AG09309 (cell line): Measurements from ENCODE around the gene POLR2J3.
A peak's percentile ranks its signal among the peaks of the same experiment; 100 is the strongest.
"Not testable (repeated sequence)": the region's sequence is repeated elsewhere in the genome, so short reads cannot be mapped to it uniquely, and the experiment has no call there.

Source experiments
- DNase-seq: peaks from one replicate; pipeline ENCODE4 v3.0.0-alpha.2; 2010; ENCODE audit warnings: low read depth
- H3K4me3 ChIP-seq: 2 replicates; pipeline ENCODE4 v1.5.1; 2011; ENCODE audit warnings: mild to moderate bottlenecking, low read depth, low read length, moderate library complexity; ENCODE audit not compliant: control insufficient read depth
- CTCF ChIP-seq: IDR thresholded peaks from 2 replicates; pipeline ENCODE4 v1.5.1; 2011; ENCODE audit warnings: mild to moderate bottlenecking, low read depth, low read length, inconsistent platforms; ENCODE audit not compliant: insufficient read depth, control insufficient read depth; ENCODE audit errors: missing control alignments

The POLR2J3 gene

GRCh38 chr7:102572261-102573239 is at the start of gene POLR2J3:
POLR2J3 (minus strand) TSS chr7:102572583; CDS start chr7:102572521, 62 bp downstream.
- peak within 1 kb of the TSS; percentile 45 for H3K4me3 ChIP-seq
- TF ChIP-seq CTCF: peak; percentile 45
- peak; percentile 45 for DNase-seq

DNA sequence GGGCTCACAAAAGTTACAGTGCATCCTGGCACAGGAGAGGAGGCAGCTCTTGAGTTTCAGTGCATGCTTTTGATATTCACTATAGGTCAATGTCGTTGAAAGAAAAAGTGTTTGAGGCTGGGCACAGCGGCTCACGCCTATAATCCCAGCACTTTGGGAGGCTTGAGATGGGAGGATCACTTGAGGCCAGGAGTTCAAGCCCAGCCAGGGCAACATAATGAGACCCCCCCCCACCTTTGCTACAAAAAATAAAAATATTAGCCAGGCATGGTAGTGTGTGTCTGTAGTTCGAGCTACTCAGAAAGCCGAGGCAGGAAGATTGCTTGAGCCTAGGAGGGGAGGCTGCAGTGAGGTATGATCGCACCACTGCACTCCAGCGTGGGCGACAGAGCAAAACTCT is 45.7 kb upstream of the POLR2J3 start:
- not testable (repeated sequence) for H3K4me3 ChIP-seq, DNase-seq

- not testable (repeated sequence) for DNase-seq
- H3K4me3 ChIP-seq: peak within 1 kb of the TSS; percentile 35
Measured at GRCh38 chr7:102616507-102617125, 44.2 kb upstream of the POLR2J3 start, which contains the start of gene RASA4. RASA4 (minus strand) TSS chr7:102616756; CDS start chr7:102616689, 67 bp downstream.

GRCh38 chr7:102615930-102616329 is 43.5 kb upstream of the POLR2J3 start:
- DNase-seq, H3K4me3 ChIP-seq: not testable (repeated sequence)

DNA sequence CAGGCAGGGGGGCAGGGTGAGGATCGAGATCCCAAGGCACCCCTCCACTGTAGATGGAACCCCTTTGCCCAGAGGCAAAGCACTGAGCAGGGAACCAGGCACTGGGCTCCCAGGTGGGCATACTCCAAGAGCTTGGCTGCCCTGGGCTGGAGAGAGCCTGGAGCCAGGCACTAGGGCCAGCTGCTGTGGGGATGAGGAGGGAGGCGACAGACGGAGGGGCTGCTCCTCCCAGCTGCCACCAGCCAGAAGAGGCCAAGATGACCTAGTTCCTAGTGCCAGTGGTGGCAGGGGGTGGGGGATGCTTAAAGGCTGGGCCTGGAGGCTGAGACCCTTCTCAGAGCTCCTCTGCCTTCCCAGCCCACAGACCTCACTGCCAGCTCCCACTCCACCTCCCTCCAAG is 42.5 kb upstream of the POLR2J3 start:
- not testable (repeated sequence) for DNase-seq, H3K4me3 ChIP-seq

DNA sequence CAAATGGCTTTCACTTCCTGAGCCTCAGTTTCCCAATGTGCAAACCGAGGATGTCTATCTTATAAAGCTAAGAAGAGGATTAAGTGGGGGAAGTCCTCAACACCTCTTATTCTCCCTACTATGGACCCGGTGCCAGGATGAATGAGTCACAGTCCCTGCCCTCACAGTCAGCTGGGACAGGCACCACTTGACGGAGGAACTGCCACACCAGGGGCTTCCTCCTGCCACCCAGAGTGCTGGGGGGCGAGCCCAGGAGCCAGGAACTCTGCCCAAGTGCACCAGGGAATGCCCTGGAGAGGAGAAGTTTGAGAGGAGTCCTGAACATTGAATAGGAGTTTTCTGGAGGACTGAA is 41.9 kb upstream of the POLR2J3 start:
- DNase-seq, H3K4me3 ChIP-seq: not testable (repeated sequence)

- not testable (repeated sequence) for H3K4me3 ChIP-seq, DNase-seq
Measured at GRCh38 chr7:102613575-102614345, 41.4 kb upstream of the POLR2J3 start.

- H3K4me3 ChIP-seq, DNase-seq: not testable (repeated sequence)
Measured at GRCh38 chr7:102611675-102612325, 39.4 kb upstream of the POLR2J3 start.

GRCh38 chr7:102611013-102611674 is 38.8 kb upstream of the POLR2J3 start:
- DNase-seq, H3K4me3 ChIP-seq: not testable (repeated sequence)

GRCh38 chr7:102610441-102610840 is 38.1 kb upstream of the POLR2J3 start:
- DNase-seq, H3K4me3 ChIP-seq: not testable (repeated sequence)

DNA sequence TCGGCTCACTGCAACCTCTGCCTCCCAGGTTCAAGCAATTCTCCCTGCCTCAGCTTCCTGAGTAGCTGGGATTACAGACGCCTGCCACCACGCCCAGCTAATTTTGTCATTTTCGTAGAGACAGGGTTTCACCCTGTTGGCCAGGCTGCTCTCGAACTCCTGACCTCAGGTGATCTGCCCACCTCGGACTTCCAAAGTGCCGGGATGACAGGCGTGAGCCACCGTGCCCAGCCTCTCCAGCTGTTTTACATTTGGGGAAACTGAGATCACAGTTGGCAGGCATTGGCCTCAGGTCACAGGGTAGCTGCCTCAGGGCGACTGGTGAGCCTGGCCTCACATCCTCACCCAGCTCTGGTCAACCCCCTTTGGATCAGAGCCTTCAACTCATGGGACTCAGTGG is 37.4 kb upstream of the POLR2J3 start:
- DNase-seq: not testable (repeated sequence)

GRCh38 chr7:102606848-102607247 is 34.5 kb upstream of the POLR2J3 start:
- not testable (repeated sequence) for H3K4me3 ChIP-seq, DNase-seq

More for the DNA sequence above, 37.4 kb upstream of the POLR2J3 start:
- H3K4me3 ChIP-seq: not testable (repeated sequence)

- H3K4me3 ChIP-seq, DNase-seq: not testable (repeated sequence)
Measured at GRCh38 chr7:102604431-102605145, 32.2 kb upstream of the POLR2J3 start.

DNA sequence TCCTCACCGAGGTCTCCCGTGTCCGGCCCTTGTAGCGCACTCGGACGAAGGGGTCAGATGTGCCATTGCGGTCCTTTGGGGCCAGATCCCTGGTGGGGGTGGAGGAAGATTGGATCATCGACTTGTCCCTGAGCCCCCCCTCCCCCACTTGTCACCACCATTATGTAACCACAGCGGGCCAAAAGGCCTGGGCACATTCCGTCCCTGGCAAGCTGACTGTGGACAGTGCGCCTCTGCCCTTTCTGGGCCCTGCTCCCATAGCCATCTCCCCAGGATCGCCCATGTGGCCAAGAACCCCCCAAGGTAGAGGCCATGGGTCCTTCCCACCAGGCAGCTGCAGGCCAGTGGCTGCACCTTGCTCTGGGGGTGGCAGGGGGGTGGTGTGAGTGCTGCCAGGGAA is 29.9 kb upstream of the POLR2J3 start:
- not testable (repeated sequence) for DNase-seq, H3K4me3 ChIP-seq

DNA sequence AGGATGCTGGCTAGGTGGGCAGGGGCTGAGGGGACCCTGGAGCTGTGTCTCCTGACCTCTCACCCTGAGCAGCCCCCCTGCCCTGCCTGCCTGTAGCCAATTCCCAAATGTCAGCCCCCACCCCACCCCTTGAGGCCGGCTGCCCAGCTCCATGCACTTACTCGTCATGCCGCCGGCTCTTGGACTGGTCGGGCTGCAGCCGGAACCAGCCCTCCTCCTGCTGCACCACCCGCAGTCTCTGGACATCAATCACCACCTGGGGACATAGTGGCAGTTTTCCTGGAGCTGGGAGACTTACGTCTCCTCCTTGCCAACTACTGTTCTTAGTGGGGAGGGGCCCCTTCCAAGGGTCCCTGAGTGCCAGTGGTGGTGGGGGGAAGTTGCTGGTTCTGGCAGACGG is 27.3 kb upstream of the POLR2J3 start:
- not testable (repeated sequence) for DNase-seq, H3K4me3 ChIP-seq
